Measurements from ENCODE around the gene NSF.
"Not testable (repeated sequence)": the region's sequence is repeated elsewhere in the genome, so short reads cannot be mapped to it uniquely, and the experiment has no call there.

Gene NSF

DNA sequence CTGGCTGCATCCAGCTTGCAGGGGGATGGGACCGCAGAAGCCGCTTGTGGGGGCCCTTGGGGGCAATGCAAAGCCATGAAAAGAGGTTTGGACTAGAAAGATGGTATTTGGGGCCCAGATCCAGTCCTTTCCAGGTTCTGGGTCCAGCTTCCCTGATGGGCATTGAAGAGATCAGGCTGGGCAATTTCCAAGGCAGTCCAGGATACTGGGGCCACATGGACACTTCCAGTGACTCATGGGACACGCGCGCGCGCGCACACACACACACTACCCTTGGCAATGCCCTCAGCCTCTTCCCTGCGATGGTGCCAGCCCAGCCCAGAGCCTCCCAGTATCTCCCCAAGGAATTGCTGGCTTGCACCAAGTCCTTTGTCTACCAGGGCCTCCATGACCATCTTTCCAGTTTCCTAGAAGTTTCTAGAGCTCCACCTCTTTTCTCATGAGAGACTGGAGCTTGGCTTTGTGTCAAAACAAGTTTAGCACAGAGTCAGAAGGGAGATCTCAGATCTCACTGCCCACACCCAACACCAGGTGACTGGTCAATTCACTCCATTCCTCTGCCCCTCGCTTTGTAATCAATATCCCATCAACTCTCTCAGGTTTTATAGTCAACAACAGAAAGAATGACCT lies 183.8 kb downstream of the NSF start:
- no peak for DNase-seq

DNA sequence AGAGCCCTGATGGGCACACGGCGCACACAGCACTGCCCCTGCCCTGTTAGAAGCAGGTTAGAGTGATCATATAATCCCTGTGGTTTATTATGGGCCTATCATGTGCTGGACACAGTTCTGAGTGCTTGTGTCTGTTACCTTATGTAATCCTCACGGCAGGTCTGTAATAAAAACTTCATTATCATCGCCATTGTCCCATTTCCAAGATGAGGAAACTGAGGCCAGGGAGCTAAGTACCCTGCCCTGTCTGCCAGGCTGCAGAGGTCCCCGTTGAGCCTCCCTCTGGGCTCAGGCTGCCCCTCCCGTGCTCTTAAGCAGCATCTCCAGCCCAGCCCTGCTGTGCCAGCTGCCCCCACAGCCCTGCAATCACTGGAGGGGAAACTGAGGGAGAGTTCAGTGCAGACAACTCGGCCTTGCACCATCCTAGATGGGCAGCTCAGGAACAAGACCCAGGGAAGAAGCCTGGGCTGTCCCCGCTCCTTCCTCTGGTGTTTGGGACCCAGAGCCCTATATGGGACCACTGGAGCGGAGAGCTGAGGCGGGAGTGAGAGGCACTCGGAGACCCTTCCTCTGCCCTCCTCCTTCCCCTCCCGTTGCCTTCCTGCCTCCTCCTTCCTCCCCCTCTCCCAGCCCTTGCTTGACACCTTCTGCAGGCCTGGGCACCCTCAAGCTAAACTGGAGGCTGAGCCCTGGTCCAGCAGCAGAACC lies 186.0 kb downstream of the NSF start:
- no peak for DNase-seq

GRCh38 chr17:46777943-46778915 lies 187.8 kb downstream of the NSF start:
- DNase-seq: no peak

GRCh38 chr17:46780003-46780373 lies 189.5 kb downstream of the NSF start:
- DNase-seq: no peak

DNA sequence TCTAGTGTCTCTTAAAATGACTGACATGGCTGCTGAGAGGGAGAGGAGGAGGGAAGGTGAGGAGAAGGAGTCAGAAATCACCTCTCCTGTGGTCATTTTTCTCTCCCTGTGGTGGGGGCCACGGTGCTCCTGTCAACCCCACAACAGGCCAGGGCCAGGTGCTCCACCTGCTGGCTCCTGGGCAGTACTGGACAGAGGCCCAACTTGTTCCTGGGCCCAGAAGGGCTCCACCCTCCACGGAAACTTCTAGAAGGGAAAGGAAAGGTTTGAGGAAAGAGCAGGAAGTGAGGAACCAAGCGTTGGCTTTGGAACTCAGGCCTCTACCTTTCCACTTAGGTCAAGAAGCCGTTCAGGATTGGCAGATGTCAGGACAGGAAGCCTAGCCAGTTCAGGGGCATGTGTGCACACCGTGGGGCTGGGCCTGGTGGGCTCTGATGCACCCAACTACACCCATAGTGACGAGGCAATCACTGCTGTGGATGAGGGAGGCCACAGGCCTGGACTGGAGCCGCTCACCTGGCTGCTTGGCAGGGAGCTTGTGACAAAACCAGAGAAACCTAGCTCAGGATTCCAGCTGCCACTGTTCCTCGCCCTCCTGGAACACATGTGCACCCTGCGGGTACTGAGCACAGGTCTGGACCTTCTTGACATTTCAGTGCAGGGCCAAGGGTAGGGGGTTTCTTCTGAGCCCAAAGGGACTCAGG lies 191.9 kb downstream of the NSF start:
- DNase-seq: no peak

DNA sequence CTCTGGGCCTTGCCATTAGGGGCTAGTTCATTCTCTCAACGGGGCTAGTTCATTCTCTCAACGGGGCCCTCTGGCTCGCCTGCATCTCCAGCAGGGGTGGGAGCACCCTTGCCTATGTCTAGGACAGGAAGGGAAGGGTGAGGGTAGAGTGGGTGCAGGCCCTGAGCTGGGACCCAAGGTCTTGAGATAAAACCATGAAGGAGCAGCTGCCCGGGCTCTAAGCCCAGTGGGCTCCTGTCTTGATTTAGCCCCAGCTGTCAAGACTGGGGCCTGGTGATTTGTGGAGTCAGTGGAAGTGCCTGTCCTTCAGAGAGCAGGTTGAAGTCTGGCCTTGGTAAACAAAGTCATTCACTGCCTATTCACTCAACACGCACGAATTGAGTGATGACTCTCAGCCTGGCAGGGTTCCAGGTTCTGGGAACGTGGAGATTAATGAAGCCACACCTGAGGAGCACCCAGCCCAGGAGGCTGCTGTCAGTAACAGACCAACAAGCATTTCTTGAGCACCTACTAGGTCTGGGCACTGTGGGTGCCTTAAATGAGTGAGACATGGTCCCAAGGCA lies 192.6 kb downstream of the NSF start:
- DNase-seq: no peak

DNA sequence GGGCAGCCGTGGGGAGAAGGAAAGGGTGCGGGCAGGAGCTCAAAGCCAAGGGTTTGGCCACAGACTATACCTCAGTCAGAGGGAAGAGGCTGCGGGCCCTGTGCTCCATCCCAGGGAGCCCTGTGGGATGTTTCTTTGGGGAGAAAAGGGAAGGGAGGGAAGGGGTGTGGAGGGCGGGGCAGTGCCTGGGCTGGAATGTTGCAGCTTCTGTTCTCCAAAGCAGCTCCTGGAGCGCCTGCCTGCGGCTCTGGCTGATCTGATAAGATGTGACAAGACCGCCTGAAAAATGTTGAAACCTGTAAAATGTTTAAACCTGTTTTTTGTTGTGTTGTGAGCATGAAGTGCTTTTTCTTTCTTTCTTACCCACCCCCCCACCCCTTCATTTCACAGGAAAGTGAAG lies 195.2 kb downstream of the NSF start:
- DNase-seq: no peak

DNA sequence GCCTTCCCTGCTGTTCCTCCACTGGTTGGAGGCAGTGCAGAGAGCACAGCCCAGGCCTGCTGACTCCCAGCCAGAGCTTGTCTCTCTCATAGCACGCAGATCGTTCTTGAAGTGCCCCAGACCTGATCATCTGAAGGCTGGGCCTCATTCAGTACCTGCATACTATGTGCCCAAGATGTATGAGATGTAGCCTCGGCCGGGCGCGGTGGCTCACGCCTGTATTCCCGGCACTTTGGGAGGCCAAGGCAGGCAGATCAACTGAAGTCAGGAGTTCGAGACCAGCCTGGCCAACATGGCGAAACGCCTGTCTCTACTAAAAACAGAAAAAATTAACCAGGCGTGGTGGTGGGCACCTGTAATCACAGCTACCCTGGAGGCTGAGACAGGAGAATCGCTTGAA lies 197.0 kb downstream of the NSF start:
- DNase-seq: no peak

- no peak for DNase-seq
Observed at GRCh38 chr17:46788300-46788699, 197.8 kb downstream of the NSF start.

DNA sequence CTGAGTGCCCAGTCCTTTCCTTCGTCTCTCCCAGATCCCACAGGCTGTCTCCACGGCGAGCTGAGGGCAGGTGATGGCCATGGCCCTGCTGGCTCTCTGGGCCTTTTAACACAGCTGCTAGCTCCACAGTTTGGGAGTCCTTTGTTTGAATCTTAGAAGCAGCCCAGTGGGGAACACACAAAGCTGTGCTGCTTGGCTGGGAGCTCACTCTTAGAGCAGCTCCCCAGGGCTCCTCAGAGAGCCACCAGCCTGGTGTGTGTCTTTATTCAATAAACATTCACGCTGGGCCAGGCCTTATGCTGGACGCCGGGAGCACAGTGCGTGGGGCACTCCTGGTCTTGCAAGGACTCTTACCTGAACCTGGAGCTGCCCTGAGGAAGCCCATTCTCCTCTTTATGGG lies 198.3 kb downstream of the NSF start:
- DNase-seq: no peak

DNA sequence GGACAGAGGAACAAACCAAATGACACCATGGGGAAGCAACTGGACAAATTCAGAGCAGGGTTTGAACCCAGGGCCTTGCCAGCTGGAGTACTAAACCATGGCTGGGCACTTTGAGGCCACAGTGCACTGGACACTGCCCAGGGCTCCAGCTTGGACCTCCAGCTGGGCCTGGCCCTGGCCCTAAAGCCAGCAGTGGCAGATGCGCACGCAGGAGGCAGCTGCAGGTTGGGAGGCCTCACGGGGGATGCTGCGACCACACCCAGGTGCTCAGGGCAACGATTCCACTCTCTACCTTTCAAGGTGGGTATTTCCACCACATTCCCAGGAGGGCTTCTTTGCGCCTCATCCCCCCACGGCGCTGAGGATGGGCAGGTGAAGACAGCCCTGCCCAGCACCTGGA lies 199.1 kb downstream of the NSF start:
- DNase-seq: no peak

- no peak for DNase-seq
Observed at GRCh38 chr17:46790216-46790615, 199.7 kb downstream of the NSF start.

- no peak for DNase-seq
Observed at GRCh38 chr17:46791531-46791930, 201.1 kb downstream of the NSF start.

DNA sequence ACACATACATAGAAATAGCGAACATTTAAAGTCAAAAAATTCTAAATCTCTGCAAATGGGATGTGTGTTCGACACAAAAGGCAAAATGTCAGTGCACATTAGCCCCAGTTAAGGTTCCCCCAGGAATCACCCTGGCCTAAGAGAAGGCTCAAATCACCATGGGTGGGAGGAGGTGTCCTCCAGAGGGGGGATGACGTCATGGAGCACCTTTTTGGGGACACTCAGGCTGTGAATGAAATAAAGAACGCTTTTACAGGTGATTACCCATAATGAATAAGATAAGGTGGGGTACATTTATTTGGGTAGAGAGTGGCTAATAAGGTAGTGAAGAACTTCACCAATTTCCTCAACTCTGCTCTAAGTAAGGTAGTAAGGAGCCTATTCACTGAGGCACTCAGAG lies 201.6 kb downstream of the NSF start:
- no peak for DNase-seq

DNA sequence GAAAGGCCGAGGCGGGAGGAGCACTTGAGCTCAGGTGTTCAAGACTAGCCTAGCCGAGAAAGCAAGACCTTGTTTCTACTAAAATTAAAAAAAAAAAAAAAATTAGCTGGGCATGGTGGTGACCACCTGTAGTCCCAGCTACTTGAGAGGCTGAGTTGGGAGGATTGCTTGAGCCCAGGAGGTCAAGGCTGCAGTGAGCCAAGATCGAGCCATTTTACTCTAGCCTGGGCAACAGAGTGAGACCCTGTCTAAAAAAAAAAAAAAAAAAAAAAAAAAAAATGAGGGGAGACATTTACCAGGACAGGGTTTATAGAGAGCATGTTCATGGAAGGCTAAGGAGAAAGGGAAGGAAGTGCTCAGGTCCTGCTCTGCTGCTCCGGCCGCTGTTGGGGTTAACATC lies 202.6 kb downstream of the NSF start:
- DNase-seq: not testable (repeated sequence)

DNA sequence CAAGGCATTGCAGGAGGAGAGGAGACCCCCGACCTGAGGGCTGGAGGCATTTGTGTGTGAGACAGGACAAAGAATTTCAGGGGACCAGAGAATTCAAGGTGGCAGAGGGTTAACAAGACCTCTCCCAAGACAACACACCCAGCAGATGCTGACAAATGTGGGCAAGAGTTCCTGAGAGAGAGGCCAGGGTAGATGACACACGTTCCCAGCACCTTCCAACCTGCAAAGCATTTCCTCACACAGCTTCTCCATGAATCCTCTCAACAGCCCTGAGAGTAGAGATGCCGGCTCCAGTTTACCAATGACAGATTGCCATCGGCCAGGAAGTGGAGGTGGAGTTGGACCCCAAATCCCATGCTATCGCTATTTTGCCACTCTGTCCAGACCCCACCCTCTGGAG lies 203.1 kb downstream of the NSF start:
- no peak for DNase-seq

DNA sequence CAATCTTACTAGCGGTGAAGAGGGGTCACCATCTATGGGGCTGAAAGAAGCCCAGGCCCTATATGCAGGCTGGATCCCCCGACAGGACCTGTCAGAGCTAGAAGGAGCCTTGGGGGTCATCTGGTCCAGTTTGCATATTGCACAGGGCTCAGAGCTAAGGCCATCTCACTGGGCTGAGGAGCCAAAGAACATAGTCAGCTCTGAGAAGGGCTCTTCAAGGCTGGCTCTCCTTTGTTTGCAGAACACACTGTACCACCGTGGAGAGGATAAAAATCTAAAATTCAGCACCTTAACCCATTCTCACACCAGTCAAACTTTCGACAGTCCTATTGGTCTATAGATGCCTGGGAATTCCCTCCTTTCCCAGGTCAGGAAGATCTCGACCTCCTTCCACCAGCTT lies 203.8 kb downstream of the NSF start:
- DNase-seq: no peak

DNA sequence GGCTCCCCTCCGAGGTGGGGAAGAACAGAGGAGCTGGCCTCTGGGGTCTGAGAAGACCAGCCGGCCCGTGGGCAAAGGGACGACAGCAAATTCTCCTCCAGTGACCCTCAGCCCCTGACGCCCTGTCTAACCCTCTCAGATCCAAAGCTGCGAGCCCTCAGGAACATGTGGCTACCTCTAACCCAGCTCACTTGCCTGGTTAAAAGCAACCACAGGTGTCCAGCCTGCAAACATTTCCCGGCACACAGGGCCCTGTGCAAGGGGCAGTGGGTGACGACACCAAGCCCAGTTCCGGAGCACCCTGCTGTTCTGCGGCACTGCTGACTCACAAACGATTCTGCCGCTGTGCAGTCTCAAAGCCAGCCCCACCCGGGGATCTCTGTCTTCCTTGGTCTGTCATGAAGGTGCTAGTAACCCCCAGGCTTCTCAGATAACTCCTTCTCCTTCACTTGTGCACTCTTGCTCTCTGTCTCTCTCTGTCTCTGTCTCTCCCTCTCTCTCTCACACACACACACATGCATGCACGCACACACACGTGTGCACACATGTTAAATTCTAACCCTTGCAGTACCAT lies 205.0 kb downstream of the NSF start:
- no peak for DNase-seq

DNA sequence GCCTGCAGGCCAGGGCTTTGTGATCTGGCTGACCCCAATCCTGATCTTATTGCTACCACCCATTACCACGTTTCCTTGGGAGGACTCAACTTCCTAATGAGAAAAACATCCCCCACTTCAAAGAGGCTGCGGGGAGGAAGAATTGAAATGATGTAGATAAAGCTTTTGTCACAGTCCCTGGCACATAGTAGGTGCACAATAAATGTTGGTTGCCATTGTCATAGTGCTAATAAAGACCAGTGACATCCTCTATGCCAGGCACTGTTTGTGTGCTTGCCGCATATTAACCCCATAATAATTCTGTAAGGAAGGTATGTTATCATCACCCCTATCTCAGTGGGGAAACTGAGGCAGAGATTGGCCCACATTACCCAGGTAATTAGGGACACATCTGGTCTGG lies 205.6 kb downstream of the NSF start:
- DNase-seq: no peak

GRCh38 chr17:46796524-46796923 lies 206.1 kb downstream of the NSF start:
- no peak for DNase-seq

GRCh38 chr17:46796956-46797530 lies 206.6 kb downstream of the NSF start:
- DNase-seq: no peak

- DNase-seq: no peak
Observed at GRCh38 chr17:46800573-46800972, 210.1 kb downstream of the NSF start.

Measured in right kidney (tissue), 1 donor.